AG09319 (cell line): ENCODE data around the gene EFNA1.

Source experiments
- DNase-seq: peaks from one replicate; pipeline ENCODE4 v3.0.0-alpha.2; 2010; ENCODE audit warnings: low read depth; ENCODE audit errors: extremely low read depth
- CTCF ChIP-seq: IDR thresholded peaks from 2 replicates; pipeline ENCODE4 v1.5.1; 2011; ENCODE audit warnings: low read depth, mild to moderate bottlenecking, inconsistent platforms, low read length, moderate library complexity

The EFNA1 gene

GRCh38 chr1:155086856-155087535 lies 40.7 kb upstream of the EFNA1 start:
- TF ChIP-seq CTCF, result no peak
- DNase-seq, result no peak

DNA sequence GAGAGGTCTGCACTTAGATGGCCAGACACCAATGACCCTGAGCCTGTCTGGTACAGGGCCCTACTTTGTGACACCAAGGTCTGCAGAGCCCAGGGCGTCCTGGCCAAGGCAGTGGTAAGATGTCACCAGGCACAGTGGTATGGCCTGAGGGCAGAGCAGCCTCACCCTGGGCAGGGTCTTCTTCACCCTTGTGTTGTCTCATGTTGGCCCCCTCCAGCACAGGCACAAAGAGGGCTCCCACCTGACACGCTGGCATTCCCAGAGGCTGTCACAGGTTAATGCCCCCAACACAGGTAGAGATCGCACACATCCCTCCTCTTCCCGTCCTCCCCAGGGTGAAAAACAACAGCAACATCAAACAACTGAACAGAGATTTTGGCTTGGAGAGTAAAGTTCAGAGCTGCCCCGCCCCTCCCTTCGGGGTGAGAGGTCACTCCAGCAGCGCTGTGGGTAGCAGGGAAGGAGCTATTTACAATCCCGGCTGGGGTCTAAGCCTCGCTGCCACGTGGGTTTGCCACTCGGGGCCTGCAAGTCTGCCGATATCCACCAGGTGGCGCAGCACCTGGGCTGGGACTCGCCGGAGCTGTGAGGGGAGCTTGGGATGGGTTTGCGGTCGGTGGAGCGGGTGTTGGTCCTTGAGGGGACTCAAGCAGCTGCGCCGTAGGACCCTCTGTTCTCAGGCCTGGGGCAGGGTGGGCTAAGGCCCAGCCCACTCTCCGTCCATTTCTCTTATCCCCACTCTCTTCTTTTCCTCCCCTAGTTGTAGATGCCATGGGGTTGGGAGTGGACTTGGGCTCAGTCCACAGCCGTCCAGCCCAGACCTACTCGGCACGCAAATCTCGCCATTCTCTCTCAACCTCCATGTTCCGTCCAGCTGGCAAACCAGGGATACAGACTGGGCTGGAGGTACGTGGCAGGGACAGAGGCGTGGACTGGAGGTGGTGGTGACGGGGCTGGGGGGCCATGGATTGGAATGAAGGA lies 36.3 kb upstream of the EFNA1 start:
- peak; percentile 98 for TF ChIP-seq CTCF
- no peak for DNase-seq

- no peak for TF ChIP-seq CTCF
- DNase-seq, result no peak
Measured at GRCh38 chr1:155092131-155092530, 35.5 kb upstream of the EFNA1 start.

GRCh38 chr1:155092641-155093040 lies 35.0 kb upstream of the EFNA1 start:
- no peak for DNase-seq

DNA sequence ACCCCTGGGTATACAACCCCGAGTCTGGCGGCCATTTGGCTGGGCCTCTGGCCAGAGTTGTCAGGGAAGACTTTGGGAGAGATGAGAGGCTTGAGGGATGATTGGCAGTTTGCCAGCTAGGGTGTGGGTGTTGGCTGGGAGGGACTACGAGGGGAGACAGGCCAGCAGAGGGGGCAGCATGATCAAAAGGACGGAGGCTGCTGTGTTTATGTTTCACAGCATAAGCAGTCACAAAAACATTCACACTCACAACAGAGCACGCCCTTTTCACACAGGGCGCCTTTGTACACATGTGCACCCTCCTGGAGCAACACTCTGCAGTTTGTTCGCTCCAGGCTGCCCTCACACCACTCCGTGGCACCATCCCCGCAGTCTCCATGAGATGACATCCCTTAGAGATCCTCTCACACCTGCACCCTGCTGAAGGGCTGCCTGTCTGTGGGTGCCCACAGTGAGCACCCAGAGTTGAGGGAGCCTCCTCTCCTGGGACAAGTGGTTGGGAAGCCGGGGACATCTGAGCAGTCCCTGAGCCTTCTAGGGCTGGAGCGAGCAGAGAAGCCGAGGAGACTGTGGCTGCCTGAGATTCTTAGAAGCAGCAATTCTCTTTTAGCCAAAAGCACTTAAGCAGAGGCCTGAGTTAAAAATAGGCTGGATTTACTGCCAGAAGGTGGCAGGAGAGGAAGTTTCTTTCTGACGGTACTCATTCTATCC lies 33.6 kb upstream of the EFNA1 start:
- TF ChIP-seq CTCF, result peak; percentile 44
- DNase-seq, result no peak

More at GRCh38 chr1:155092641-155093040, 35.0 kb upstream of the EFNA1 start:
- no peak for TF ChIP-seq CTCF

DNA sequence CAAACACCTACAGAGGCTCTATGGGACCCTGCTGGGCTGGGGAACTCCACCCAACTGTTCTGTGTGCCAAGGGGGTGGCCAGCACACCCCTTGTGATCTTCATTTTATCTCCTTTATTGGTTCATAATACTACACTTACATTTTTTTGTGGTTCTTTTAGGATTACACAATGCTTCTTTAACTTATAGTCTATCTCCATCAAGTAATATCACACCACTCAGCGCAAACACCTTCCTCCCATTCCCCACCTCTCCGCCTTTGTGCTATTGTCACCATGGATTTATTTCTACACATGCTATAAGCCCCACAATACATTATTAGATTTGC lies 33.1 kb upstream of the EFNA1 start:
- DNase-seq, result no peak
- TF ChIP-seq CTCF, result no peak
